HG02763 (cell line): ENCODE data around the gene PTPRH.
"Not testable (repeated sequence)": the region's sequence is repeated elsewhere in the genome, so short reads cannot be mapped to it uniquely, and the experiment has no call there.

ENCODE experiments used
- ATAC-seq: cut with Tn5 transposase; IDR thresholded peaks from one replicate; pipeline ENCODE4 v1.9.1; 2021; ENCODE audit warnings: mild to moderate bottlenecking, moderate library complexity; ENCODE audit not compliant: unreplicated experiment

The PTPRH gene

GRCh38 chr19:55161571-55162322 is 47.6 kb downstream of the PTPRH start:
- ATAC-seq, result no peak

GRCh38 chr19:55160986-55161365 is 48.3 kb downstream of the PTPRH start:
- ATAC-seq, result no peak

DNA sequence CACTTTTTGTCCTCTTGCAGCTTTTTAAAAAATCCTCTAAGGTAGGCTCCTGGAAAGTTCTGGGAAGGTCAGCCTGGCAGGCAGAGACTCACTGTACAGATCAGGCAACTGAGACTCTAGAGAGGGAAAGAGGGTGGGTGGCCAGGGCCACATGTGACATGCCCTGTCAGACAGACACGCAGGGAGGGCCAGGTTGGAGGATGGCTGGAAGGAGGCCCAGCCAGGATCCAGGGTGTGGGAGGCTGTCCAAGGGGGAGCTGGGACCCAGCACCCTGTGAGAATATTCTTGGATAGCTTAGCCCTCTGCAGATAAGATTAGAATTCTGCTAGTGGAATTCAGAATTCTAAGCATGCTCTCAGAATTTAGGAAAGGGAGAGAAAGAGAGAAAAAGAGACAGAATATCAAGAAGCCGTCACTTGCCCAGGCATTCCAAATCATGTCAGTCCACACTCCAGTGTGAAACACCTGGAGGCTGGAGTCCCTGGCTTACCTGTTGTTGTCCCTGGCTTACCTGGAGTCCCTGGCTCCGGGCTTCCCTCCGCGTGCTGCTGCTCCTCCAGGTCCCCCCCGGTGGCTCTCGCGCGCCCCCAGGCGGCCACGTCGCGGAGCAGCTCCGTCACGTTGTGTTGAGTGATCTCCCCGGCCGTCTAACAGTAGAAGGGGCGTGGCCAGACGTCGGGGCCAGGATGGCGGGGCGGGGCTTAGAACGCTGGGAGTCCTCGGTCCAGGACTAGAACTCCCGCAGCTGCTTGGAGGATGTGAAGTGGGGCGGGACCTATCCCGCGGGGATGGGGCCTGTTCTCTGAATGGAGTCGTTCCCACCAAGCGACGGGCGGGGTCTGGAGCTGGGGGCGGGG is 48.9 kb downstream of the PTPRH start:
- no peak for ATAC-seq

GRCh38 chr19:55158848-55159749 is 50.2 kb downstream of the PTPRH start:
- no peak for ATAC-seq

DNA sequence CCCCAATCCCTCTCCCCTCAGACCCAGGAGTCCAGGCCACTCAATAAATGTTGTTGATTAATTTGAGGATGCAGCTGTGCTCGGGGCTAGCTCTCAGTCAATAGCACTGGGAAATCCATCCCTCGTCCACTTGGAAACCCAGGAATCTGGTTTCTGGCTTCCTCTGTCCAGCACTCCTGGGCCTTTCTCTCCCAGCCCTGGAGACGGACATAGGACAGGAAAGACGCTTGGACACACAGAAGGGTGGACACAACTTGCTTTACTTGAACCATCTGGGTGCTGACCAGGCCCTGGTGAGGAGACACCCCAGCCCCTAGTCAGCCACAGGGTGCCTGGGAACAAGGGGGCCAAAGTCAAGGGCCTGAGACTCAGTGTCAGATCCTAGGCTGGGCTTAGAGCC is 50.9 kb downstream of the PTPRH start:
- ATAC-seq, result no peak

GRCh38 chr19:55157064-55157908 is 52.0 kb downstream of the PTPRH start, which contains the start of gene TNNI3:
TSS of gene TNNI3 (minus strand) at chr19:55157732. CDS start at chr19:55157589, 143 bp downstream.
- ATAC-seq, result no peak

DNA sequence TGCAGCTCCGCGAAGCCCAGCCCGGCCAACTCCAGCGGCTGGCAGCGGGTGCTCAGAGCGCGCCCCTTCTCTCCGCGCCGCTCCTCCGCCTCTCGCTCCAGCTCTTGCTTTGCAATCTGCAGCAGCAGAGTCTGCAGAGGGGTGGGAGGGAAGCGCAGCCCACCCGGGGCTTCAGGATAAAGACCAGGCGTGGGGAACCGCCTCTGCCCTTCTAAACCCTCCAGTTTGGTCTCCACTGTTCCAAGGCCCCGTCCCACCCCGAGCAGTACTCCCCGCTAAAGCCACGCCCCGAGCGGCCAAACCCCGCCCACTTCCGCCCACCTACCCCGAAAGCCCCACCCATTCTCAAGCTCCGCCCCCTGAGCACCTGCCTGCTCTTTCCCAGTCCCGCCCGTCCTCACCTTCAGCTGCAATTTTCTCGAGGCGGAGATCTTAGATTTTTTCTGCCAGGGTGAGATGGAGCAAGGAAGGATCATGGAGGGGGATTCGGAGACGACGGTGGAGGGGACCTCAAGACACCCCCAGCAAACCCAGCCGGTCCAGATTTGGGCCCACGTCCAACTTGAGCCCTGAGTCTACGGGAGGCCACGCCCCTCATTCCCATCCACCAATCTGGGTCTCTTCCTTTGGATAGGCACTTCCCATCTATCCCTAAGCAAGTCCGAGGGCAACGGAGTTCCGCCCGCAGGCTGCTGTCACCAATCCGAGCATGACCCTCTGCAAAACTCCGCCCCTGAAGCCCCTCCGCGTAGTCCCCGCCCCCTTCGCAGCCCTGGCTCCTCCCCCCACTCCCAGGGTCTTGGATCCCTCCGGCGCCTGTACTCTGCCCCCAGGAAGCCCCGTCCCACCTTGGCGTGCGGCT is 52.9 kb downstream of the PTPRH start:
- no peak for ATAC-seq

- ATAC-seq, result not testable (repeated sequence)
Measured at GRCh38 chr19:55155784-55156183, 53.5 kb downstream of the PTPRH start.

- ATAC-seq, result no peak
Measured at GRCh38 chr19:55153652-55154264, 55.5 kb downstream of the PTPRH start.

DNA sequence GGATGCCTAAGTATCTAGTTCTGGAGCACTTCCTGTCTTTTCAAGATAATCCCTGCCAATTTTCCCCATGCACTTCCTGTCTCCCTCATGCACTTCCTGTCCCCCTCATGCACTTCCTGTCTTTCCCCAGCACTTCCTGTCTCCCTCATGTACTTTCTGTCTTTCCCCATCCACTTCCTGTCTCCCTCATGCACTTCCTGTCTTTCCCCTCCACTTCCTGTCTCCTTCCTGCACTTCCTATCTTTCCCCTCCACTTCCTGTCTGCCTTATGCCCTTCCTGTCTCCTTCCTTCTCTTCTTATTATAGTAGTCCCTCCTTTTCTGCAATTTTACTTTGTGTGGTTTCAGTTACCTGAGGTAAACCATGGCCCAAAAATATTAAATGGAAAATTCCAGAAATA is 57.3 kb downstream of the PTPRH start:
- ATAC-seq, result no peak

DNA sequence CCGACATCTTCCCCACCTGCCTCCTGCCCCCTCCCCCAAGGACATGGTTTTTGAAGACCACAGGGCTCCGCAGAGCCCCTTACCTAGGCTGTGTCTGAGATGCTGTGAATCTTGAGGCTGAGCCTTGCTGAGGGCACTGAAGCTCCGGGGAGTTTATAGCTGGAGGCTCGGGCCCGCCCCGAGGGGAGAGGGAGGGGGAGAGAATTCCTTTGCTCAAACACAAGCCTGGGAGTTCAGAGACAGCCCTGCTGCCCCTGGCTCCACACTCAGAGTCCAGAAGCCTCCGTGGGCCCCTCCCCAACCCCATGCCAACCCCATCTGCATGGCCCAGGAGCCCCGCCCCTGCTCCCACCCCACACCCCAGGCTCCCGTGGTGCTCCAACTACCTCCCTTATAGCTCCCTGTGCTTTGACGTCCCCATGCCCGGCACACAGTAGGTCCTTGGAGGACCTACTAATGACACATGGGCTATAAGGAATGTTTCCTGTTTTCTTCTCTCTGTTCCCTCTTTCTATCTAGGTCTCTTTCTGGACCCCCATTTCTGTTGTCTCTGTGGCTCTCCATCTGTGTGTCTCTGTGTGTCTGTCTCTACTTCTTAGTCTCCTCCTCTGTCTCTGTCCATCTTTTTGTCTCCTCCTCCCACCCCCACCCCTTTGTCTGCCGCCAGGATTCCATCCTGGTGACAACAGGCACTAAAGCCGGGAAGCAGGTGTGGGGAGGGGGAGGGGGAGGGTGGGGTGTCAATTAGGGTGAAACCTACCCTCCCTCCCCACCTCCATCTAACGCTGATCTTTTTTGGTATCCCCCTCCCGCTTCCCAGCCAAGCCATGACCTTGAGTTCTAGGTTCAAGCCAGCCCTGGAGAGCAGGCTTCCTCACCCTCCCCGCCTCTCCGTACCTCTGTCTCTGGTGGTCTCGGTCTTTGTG is 60.0 kb downstream of the PTPRH start, which contains the start of gene TNNT1:
TNNT1 (minus strand) TSS at position 129 of the 926 bp plus-strand sequence. CDS start 2,049 bp downstream, outside the sequence.
- ATAC-seq, result no peak

- no peak for ATAC-seq
Measured at GRCh38 chr19:55147545-55148251, 61.6 kb downstream of the PTPRH start.

DNA sequence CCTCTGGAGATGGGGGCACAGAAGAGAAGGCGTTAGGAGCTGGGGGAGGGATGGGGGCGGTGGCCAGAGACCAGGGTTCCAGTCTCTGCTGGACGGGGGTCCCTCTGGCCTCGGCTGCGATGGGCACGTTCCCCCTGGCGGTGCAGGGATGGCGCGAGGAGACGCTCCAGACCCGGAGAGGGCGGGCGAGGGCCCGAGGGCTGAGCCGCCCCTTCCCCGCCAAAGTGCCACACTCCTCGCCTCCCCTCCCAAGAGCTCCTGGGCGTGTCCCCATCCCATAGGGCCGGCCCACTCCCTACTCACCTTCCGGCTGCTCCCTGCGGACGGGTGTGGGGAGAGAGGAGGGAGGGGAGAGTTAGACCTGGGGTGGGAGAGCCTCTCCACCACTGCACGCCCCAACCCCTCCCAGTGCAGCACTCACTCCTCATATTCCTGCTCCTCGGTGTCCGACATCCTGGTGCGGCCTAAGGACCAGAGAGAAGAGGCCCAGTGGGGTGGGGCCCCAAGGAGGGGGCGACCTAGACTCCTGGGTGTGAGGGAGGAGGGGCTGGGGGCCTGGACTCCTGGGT is 62.5 kb downstream of the PTPRH start:
- ATAC-seq, result no peak

DNA sequence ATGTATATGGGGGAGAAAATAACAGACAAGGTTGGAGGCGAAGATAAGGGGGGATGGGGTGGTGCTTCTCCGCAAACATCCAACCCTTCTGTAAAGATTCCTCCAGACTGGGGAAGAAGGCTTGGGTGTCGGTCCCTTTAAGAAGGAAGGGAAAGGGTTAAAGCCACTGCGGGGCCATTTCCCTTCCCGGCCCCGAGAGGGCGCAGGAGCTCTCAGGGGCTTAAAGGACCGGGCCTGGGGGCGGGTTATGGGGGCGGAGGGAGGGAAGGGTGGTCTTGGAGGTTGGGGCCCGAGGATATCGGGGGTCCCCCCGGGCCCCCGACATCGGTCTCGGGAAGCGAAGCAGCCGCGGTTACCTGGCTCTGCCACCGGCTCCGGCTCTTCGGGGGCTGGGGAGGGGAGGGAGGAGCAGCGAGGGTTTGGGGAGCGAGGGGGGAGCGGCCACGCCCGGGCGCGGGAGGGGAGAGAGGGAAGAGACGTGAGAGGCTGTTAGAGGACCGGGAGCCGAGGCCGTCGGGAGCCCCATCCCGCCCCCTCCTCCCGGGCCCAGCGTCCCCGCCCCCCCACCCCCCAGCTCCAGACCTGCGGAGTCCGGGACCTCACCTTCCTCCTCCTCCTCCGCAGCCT is 63.1 kb downstream of the PTPRH start:
- no peak for ATAC-seq

- ATAC-seq, result no peak
Measured at GRCh38 chr19:55145232-55145631, 64.1 kb downstream of the PTPRH start.

- no peak for ATAC-seq
Measured at GRCh38 chr19:55141696-55142095, 67.6 kb downstream of the PTPRH start.
